OCI-LY1 (cell line): ENCODE results near the gene SNPH.

Experiments
- H2AFZ ChIP-seq: fragments of 200-600 bp; sonication (generic), shearing (Covaris generic); 2 replicates; pipeline ENCODE4 v1.6.0; 2014; ENCODE audit warnings: antibody characterized with exemption, mild to moderate bottlenecking, low read length
- H3F3A ChIP-seq: fragments of 200-600 bp; sonication (generic), shearing (Covaris generic); 2 replicates; pipeline ENCODE4 v1.6.0; 2014; ENCODE audit warnings: mild to moderate bottlenecking, antibody characterized with exemption, low read length, moderate library complexity; ENCODE audit not compliant: insufficient read depth
- H3K27ac ChIP-seq: fragments of 200-600 bp; sonication (generic); 2 replicates; pipeline ENCODE4 v1.5.1; 2014; ENCODE audit warnings: low read length, mixed run types, mild to moderate bottlenecking, low read depth; ENCODE audit not compliant: poor library complexity, severe bottlenecking
- H3K27me3 ChIP-seq: fragments of 200-600 bp; sonication (generic); 2 replicates; pipeline ENCODE4 v1.6.0; 2014; ENCODE audit warnings: antibody characterized with exemption, mild to moderate bottlenecking, low read length, moderate library complexity; ENCODE audit not compliant: insufficient read depth
- H3K36me3 ChIP-seq: fragments of 200-600 bp; sonication (generic); 2 replicates; pipeline ENCODE4 v1.6.1; 2014; ENCODE audit warnings: mild to moderate bottlenecking, antibody characterized with exemption, low read length, moderate library complexity, mixed read lengths; ENCODE audit not compliant: insufficient read depth
- H3K4me1 ChIP-seq: fragments of 200-600 bp; sonication (generic); 2 replicates; pipeline ENCODE4 v1.5.1; 2014; ENCODE audit warnings: mild to moderate bottlenecking, low read length, moderate library complexity; ENCODE audit not compliant: insufficient read depth, severe bottlenecking
- H3K4me2 ChIP-seq: fragments of 200-600 bp; sonication (generic), shearing (Covaris generic); 2 replicates; pipeline ENCODE4 v1.6.1; 2014; ENCODE audit warnings: low read length
- H3K4me3 ChIP-seq: fragments of 200-600 bp; sonication (generic); 2 replicates; pipeline ENCODE4 v1.5.1; 2014; ENCODE audit warnings: low read length, low read depth, mild to moderate bottlenecking, mixed read lengths; ENCODE audit not compliant: poor library complexity, severe bottlenecking
- H3K79me2 ChIP-seq: fragments of 200-600 bp; shearing (Covaris generic); 2 replicates; pipeline ENCODE4 v1.6.1; 2016; ENCODE audit warnings: mixed run types, low read length, mixed read lengths; ENCODE audit not compliant: insufficient read depth
- H3K9ac ChIP-seq: fragments of 200-600 bp; sonication (generic), shearing (Covaris generic); 2 replicates; pipeline ENCODE4 v1.6.1; 2014; ENCODE audit warnings: mild to moderate bottlenecking, low read length, mixed read lengths
- H3K9me2 ChIP-seq: fragments of 200-600 bp; sonication (generic), shearing (Covaris generic); 2 replicates; pipeline ENCODE4 v1.6.1; 2014; ENCODE audit warnings: low read depth, mild to moderate bottlenecking, low read length, mixed read lengths
- H3K9me3 ChIP-seq: fragments of 200-600 bp; shearing (Covaris generic); 2 replicates; pipeline ENCODE4 v1.6.1; 2014; ENCODE audit warnings: low read length, mixed read lengths
- H4K20me1 ChIP-seq: fragments of 200-600 bp; sonication (generic), shearing (Covaris generic); 2 replicates; pipeline ENCODE4 v1.6.0; 2016; ENCODE audit warnings: mild to moderate bottlenecking, low read length; ENCODE audit not compliant: insufficient read depth
- CTCF ChIP-seq: fragments of 200-600 bp; sonication (generic), shearing (Covaris generic); IDR thresholded peaks from 2 replicates; pipeline ENCODE4 v1.5.1; 2017; ENCODE audit warnings: mild to moderate bottlenecking, antibody characterized with exemption, low read length, moderate library complexity, mixed read lengths
- EZH2 ChIP-seq: fragments of 200-600 bp; sonication (generic), shearing (Covaris generic); IDR thresholded peaks from 2 replicates; pipeline ENCODE4 v1.8.0; 2017; ENCODE audit warnings: borderline replicate concordance, mixed run types, mild to moderate bottlenecking, antibody characterized with exemption, low read length, moderate library complexity, mixed read lengths

SNPH gene

GRCh38 chr20:1287306-1287705 lies 21.2 kb downstream of the SNPH start:
- Histone ChIP-seq H2AFZ (no peak overlapping the region), H3K79me2 (no peaks in the 10 kb centered on the region), H3F3A (no peaks in the 10 kb centered on the region), H4K20me1 (no peaks in the 10 kb centered on the region), H3K4me2 (no peak overlapping the region), H3K4me3 (no peak overlapping the region), H3K9ac (no peak overlapping the region), H3K9me3 (no peaks in the 10 kb centered on the region), H3K9me2 (no peaks in the 10 kb centered on the region), H3K27ac (no peak overlapping the region), H3K36me3 (no peaks in the 10 kb centered on the region), H3K4me1 (no peaks in the 10 kb centered on the region), H3K27me3 (no peaks in the 10 kb centered on the region)
- no peak for TF ChIP-seq EZH2
- no peak for TF ChIP-seq CTCF

GRCh38 chr20:1287787-1288569 lies 21.9 kb downstream of the SNPH start:
- Histone ChIP-seq H3K9me3 (no peaks in the 10 kb centered on the region), H3K36me3 (no peaks in the 10 kb centered on the region), H3F3A (no peaks in the 10 kb centered on the region), H3K27ac (no peak overlapping the region), H3K4me3 (no peak overlapping the region), H3K27me3 (no peaks in the 10 kb centered on the region), H4K20me1 (no peaks in the 10 kb centered on the region), H3K79me2 (no peaks in the 10 kb centered on the region), H3K4me2 (no peak overlapping the region), H2AFZ (no peak overlapping the region), H3K9me2 (no peaks in the 10 kb centered on the region), H3K4me1 (no peaks in the 10 kb centered on the region), H3K9ac (no peak overlapping the region)
- no peak for TF ChIP-seq CTCF
- TF ChIP-seq EZH2, result no peak

GRCh38 chr20:1291191-1291741 lies 25.2 kb downstream of the SNPH start:
- Histone ChIP-seq H3K27me3 (no peaks in the 10 kb centered on the region), H3K4me3 (no peak overlapping the region), H2AFZ (no peak overlapping the region), H3K79me2 (no peaks in the 10 kb centered on the region), H3K4me2 (no peak overlapping the region), H3K27ac (no peak overlapping the region), H3F3A (no peaks in the 10 kb centered on the region), H3K9me3 (no peaks in the 10 kb centered on the region), H3K36me3 (no peaks in the 10 kb centered on the region), H3K9me2 (no peaks in the 10 kb centered on the region), H3K4me1 (no peaks in the 10 kb centered on the region), H3K9ac (no peak overlapping the region), H4K20me1 (no peaks in the 10 kb centered on the region)
- TF ChIP-seq CTCF, result no peak
- TF ChIP-seq EZH2, result no peak
